HG03442 (cell line): ENCODE measurements around the gene LGALS4.
"Not testable (repeated sequence)": the region's sequence is repeated elsewhere in the genome, so short reads cannot be mapped to it uniquely, and the experiment has no call there.

ENCODE experiments used
- ATAC-seq: cut with Tn5 transposase; IDR thresholded peaks from one replicate; pipeline ENCODE4 v1.9.1; 2021; ENCODE audit warnings: mild to moderate bottlenecking, moderate library complexity; ENCODE audit not compliant: unreplicated experiment

LGALS4 gene

GRCh38 chr19:38842439-38843174 lies 29.9 kb upstream of the LGALS4 start:
- ATAC-seq = no peak

- ATAC-seq = no peak
These were observed 29.2 kb upstream of the LGALS4 start for GRCh38 chr19:38841787-38842438.

- no peak for ATAC-seq
These were observed 28.5 kb upstream of the LGALS4 start for GRCh38 chr19:38841180-38841766.

GRCh38 chr19:38840583-38840968 lies 27.8 kb upstream of the LGALS4 start:
- ATAC-seq = no peak

- ATAC-seq = no peak
These were observed 27.3 kb upstream of the LGALS4 start for GRCh38 chr19:38839816-38840582.

- no peak for ATAC-seq
These were observed 26.4 kb upstream of the LGALS4 start for GRCh38 chr19:38838986-38839761.

- no peak for ATAC-seq
These were observed 25.7 kb upstream of the LGALS4 start for GRCh38 chr19:38838208-38838985.

- no peak for ATAC-seq
These were observed 24.9 kb upstream of the LGALS4 start for GRCh38 chr19:38837656-38838121.

- no peak for ATAC-seq
These were observed 24.4 kb upstream of the LGALS4 start for GRCh38 chr19:38836983-38837626.

- ATAC-seq = no peak
These were observed 23.6 kb upstream of the LGALS4 start for GRCh38 chr19:38836159-38836982.

- no peak for ATAC-seq
These were observed 21.8 kb upstream of the LGALS4 start for GRCh38 chr19:38834590-38834989.

- ATAC-seq = no peak
These were observed 21.4 kb upstream of the LGALS4 start for GRCh38 chr19:38834104-38834490.

- no peak for ATAC-seq
These were observed 20.3 kb upstream of the LGALS4 start for GRCh38 chr19:38833092-38833425.

GRCh38 chr19:38831142-38831605 lies 18.4 kb upstream of the LGALS4 start:
- ATAC-seq = peak; percentile 27

GRCh38 chr19:38830039-38830733 lies 17.4 kb upstream of the LGALS4 start:
- ATAC-seq = no peak

GRCh38 chr19:38829203-38829602 lies 16.5 kb upstream of the LGALS4 start:
- not testable (repeated sequence) for ATAC-seq

- no peak for ATAC-seq
These were observed 14.3 kb upstream of the LGALS4 start for GRCh38 chr19:38826856-38827551.
